SU-DHL-6 (cell line): Measurements from ENCODE around the gene SLC25A23.

Experiments used
- H2AFZ ChIP-seq: fragments of 200-600 bp; sonication (generic); 2 replicates; pipeline ENCODE4 v1.6.1; 2014; ENCODE audit warnings: low read depth, mild to moderate bottlenecking, moderate library complexity, mixed read lengths, antibody characterized with exemption, low read length; ENCODE audit not compliant: severe bottlenecking
- H3F3A ChIP-seq: fragments of 200-600 bp; shearing (Covaris generic); 2 replicates; pipeline ENCODE4 v1.6.0; 2016; ENCODE audit warnings: antibody characterized with exemption, mild to moderate bottlenecking; ENCODE audit not compliant: insufficient read depth
- H3K27ac ChIP-seq: fragments of 200-600 bp; sonication (generic); 2 replicates; pipeline ENCODE4 v1.5.1; 2016; ENCODE audit warnings: low read depth, mild to moderate bottlenecking, low read length, moderate library complexity, mixed read lengths
- H3K27me3 ChIP-seq: fragments of 200-600 bp; sonication (generic), shearing (Covaris generic); 2 replicates; pipeline ENCODE4 v1.6.0; 2014; ENCODE audit warnings: mild to moderate bottlenecking, low read length
- H3K36me3 ChIP-seq: fragments of 200-600 bp; sonication (generic); 2 replicates; pipeline ENCODE4 v1.6.1; 2014; ENCODE audit warnings: mild to moderate bottlenecking, low read length, mixed read lengths
- H3K4me2 ChIP-seq: fragments of 300-600, 200-600 bp; shearing (Covaris generic), sonication (generic); 2 replicates; pipeline ENCODE4 v1.6.0; 2014; ENCODE audit warnings: low read length, low read depth, mild to moderate bottlenecking; ENCODE audit not compliant: poor library complexity, severe bottlenecking
- H3K4me3 ChIP-seq: fragments of 200-600 bp; sonication (generic); 2 replicates; pipeline ENCODE4 v1.5.1; 2014; ENCODE audit warnings: antibody characterized with exemption, low read length, mild to moderate bottlenecking, mixed read lengths; ENCODE audit not compliant: insufficient read depth, poor library complexity, severe bottlenecking
- H3K79me2 ChIP-seq: fragments of 200-600 bp; sonication (generic); 2 replicates; pipeline ENCODE4 v1.6.1; 2014; ENCODE audit warnings: mild to moderate bottlenecking, low read length, moderate library complexity; ENCODE audit not compliant: insufficient read depth
- H3K9ac ChIP-seq: fragments of 200-600 bp; sonication (generic); 2 replicates; pipeline ENCODE4 v1.7.0; 2014; ENCODE audit warnings: mild to moderate bottlenecking, low read length
- H3K9me2 ChIP-seq: fragments of 200-600 bp; sonication (generic); replicated peaks from 2 replicates; pipeline ENCODE4 v1.6.1; 2014; ENCODE audit warnings: low read length; ENCODE audit not compliant: insufficient read depth
- H3K9me3 ChIP-seq: fragments of 200-600 bp; sonication (generic); 2 replicates; pipeline ENCODE4 v1.6.1; 2014; ENCODE audit warnings: low read length, mixed read lengths; ENCODE audit not compliant: insufficient read depth
- H4K20me1 ChIP-seq: fragments of 200-600 bp; sonication (generic); 2 replicates; pipeline ENCODE4 v1.6.1; 2014; ENCODE audit warnings: low read depth, mild to moderate bottlenecking, antibody characterized with exemption, low read length, moderate library complexity, mixed read lengths
- EZH2phosphoT487 ChIP-seq: fragments of 200-600 bp; sonication (generic), shearing (Covaris generic); conservative IDR thresholded peaks from 2 replicates; pipeline ENCODE4 v1.6.1; 2018; ENCODE audit warnings: mild to moderate bottlenecking, antibody characterized with exemption, low read length, moderate library complexity, mixed read lengths
- TF ChIP-seq, protein P1 (sequence below): fragments of 200-600 bp; sonication (generic); IDR thresholded peaks from one replicate; pipeline ENCODE4 v1.5.1; 2017; ENCODE audit warnings: antibody characterized with exemption, mild to moderate bottlenecking, low read length, moderate library complexity; ENCODE audit not compliant: insufficient read depth, poor library complexity, severe bottlenecking

The SLC25A23 gene

DNA sequence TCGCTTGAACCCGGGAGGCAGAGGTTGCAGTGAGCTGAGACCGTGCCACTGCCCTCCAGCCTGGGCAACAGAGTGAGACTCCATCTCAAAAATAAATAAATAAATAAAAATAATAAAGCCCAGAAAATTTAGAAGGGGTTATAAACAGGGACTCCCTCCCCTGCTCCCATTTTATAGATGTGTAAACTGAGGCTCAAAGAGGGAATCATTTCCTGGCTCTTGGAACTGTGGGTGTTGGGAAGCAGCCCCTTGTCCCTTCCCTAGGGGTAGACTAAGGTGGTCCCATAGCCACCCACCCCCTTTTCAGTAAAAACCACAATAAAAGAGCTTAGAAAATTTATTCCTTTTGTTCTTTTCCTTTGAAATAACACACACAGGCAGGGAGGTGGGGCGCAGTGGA lies 19.8 kb downstream of the SLC25A23 start:
- Histone ChIP-seq H3K4me3 (no peak overlapping the region), H3K27me3 (no peaks in the 10 kb centered on the region), H3K27ac (no peak overlapping the region), H3K79me2 (no peaks in the 10 kb centered on the region), H3K9me2 (no peaks in the 10 kb centered on the region), H3K9me3 (no peaks in the 10 kb centered on the region), H4K20me1 (no peaks in the 10 kb centered on the region), H3K4me2 (no peak overlapping the region), H2AFZ (no peak overlapping the region), H3F3A (no peaks in the 10 kb centered on the region), H3K9ac (no peak overlapping the region), H3K36me3 (no peaks in the 10 kb centered on the region)
- TF ChIP-seq, protein P1, sequence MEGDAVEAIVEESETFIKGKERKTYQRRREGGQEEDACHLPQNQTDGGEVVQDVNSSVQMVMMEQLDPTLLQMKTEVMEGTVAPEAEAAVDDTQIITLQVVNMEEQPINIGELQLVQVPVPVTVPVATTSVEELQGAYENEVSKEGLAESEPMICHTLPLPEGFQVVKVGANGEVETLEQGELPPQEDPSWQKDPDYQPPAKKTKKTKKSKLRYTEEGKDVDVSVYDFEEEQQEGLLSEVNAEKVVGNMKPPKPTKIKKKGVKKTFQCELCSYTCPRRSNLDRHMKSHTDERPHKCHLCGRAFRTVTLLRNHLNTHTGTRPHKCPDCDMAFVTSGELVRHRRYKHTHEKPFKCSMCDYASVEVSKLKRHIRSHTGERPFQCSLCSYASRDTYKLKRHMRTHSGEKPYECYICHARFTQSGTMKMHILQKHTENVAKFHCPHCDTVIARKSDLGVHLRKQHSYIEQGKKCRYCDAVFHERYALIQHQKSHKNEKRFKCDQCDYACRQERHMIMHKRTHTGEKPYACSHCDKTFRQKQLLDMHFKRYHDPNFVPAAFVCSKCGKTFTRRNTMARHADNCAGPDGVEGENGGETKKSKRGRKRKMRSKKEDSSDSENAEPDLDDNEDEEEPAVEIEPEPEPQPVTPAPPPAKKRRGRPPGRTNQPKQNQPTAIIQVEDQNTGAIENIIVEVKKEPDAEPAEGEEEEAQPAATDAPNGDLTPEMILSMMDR, result no peak
- no peak for TF ChIP-seq EZH2phosphoT487

DNA sequence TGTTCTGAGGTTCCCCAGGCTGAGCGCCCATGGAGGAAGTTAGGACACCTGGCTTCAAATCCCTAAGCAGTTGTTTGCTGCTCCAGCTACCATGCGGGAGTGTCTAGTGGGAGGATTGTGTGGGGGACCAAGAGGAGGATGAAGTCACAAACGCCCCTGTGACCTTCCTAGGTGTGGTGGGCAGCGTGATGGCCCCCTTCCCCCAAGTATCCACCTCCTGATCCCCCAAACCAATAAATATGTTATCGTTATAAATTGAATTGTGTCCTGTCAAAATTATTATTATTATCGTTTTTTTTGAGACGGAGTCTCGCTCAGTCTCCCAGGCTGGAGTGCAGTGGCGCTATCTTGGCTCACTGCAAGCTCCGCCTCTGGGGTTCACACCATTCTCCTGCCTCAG lies 25.9 kb downstream of the SLC25A23 start, which contains the start of gene SLC25A41:
SLC25A41 (minus strand) TSS at position 101 of the 400 bp plus-strand sequence; CDS start at position 31, 70 bp downstream.
- Histone ChIP-seq H3K9me3 (no peaks in the 10 kb centered on the region), H3K27ac (no peak within 1 kb of the TSS), H3K9me2 (no peaks in the 10 kb centered on the region), H3K9ac (no peak within 1 kb of the TSS), H3K4me3 (no peak within 1 kb of the TSS), H3K4me2 (no peak within 1 kb of the TSS), H3K36me3 (no peaks in the 10 kb centered on the region), H3K27me3 (no peaks in the 10 kb centered on the region), H3F3A (no peaks in the 10 kb centered on the region), H2AFZ (no peak within 1 kb of the TSS), H4K20me1 (no peaks in the 10 kb centered on the region), H3K79me2 (no peaks in the 10 kb centered on the region)
- TF ChIP-seq, protein P1, result no peak
- TF ChIP-seq EZH2phosphoT487, result no peak

DNA sequence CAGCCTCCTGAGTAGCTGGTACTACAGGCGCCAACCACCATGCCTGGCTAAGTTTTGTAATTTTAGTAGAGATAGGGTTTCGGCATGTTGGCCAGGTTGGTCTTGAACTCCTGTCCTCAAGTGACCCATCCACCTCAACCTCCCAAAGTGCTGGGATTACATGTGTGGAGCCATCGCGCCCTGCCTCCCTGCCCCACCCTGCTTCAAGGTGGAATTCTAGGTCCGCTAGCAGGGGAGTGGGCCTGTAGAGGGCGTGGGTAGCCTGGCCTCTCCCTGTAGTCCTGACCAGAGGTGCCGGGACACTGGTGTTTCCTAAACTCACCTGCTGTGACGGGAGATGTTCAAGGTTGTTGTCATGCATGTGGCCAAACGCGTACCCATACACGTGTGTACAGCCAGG lies 26.4 kb downstream of the SLC25A23 start:
- no peaks in the 10 kb centered on the region for H3K9me3 ChIP-seq

More for the DNA sequence above, 26.4 kb downstream of the SLC25A23 start:
- H3K36me3 ChIP-seq, result no peaks in the 10 kb centered on the region
- no peak overlapping the region for H3K4me3 ChIP-seq
- H2AFZ ChIP-seq, result no peak overlapping the region
- no peaks in the 10 kb centered on the region for H4K20me1 ChIP-seq
- H3K4me2 ChIP-seq, result no peak overlapping the region
- TF ChIP-seq EZH2phosphoT487, result no peak
- TF ChIP-seq, protein P1, result no peak
- no peaks in the 10 kb centered on the region for H3K27me3 ChIP-seq
- no peaks in the 10 kb centered on the region for H3K9me2 ChIP-seq
- H3K79me2 ChIP-seq, result no peaks in the 10 kb centered on the region
- no peak overlapping the region for H3K9ac ChIP-seq
- H3K27ac ChIP-seq, result no peak overlapping the region
- H3F3A ChIP-seq, result no peaks in the 10 kb centered on the region
